ENCODE measurements around the gene TCF12.

Gene TCF12

GRCh38 chr15:57302640-57303257 is 384.3 kb downstream of the TCF12 start:
- Histone ChIP-seq H3K4me3 (ENCODE audit: low read depth, low read length) (no peak overlapping the region), H3K36me3 (no peaks in the 10 kb centered on the region), H3K4me1 (no peaks in the 10 kb centered on the region), H3K9me3 (no peaks in the 10 kb centered on the region), H3K27me3 (no peaks in the 10 kb centered on the region)
- no peak for DNase-seq
- TF ChIP-seq, protein P1, sequence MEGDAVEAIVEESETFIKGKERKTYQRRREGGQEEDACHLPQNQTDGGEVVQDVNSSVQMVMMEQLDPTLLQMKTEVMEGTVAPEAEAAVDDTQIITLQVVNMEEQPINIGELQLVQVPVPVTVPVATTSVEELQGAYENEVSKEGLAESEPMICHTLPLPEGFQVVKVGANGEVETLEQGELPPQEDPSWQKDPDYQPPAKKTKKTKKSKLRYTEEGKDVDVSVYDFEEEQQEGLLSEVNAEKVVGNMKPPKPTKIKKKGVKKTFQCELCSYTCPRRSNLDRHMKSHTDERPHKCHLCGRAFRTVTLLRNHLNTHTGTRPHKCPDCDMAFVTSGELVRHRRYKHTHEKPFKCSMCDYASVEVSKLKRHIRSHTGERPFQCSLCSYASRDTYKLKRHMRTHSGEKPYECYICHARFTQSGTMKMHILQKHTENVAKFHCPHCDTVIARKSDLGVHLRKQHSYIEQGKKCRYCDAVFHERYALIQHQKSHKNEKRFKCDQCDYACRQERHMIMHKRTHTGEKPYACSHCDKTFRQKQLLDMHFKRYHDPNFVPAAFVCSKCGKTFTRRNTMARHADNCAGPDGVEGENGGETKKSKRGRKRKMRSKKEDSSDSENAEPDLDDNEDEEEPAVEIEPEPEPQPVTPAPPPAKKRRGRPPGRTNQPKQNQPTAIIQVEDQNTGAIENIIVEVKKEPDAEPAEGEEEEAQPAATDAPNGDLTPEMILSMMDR (IDR thresholded peaks at IDR 0.05; ENCODE audit: low read depth, low read length): no peak

- Histone ChIP-seq H3K27me3 (no peaks in the 10 kb centered on the region), H3K4me1 (no peaks in the 10 kb centered on the region), H3K9me3 (no peaks in the 10 kb centered on the region), H3K4me3 (ENCODE audit: low read depth, low read length) (no peak overlapping the region), H3K36me3 (no peaks in the 10 kb centered on the region)
- DNase-seq: no peak
- TF ChIP-seq, protein P1 (IDR thresholded peaks at IDR 0.05; ENCODE audit: low read depth, low read length): no peak
Observed at GRCh38 chr15:57305009-57305408, 386.6 kb downstream of the TCF12 start.

GRCh38 chr15:57306161-57306943 is 387.9 kb downstream of the TCF12 start:
- H3K27me3 ChIP-seq: no peaks in the 10 kb centered on the region
- H3K9me3 ChIP-seq: no peaks in the 10 kb centered on the region
- no peaks in the 10 kb centered on the region for H3K36me3 ChIP-seq
- peak; percentile 94 for DNase-seq
- no peaks in the 10 kb centered on the region for H3K4me1 ChIP-seq
- H3K4me3 ChIP-seq (ENCODE audit: low read depth, low read length): peak overlapping the region; percentile 72
- TF ChIP-seq, protein P1 (IDR thresholded peaks at IDR 0.05; ENCODE audit: low read depth, low read length): peak; percentile 87

- Histone ChIP-seq H3K27me3 (no peaks in the 10 kb centered on the region), H3K4me1 (peaks cover 3% of the 10 kb centered on the region; the same call in 1 of the 2 replicates), H3K36me3 (no peaks in the 10 kb centered on the region), H3K9me3 (no peaks in the 10 kb centered on the region), H3K4me3 (ENCODE audit: low read depth, low read length) (peak overlapping the region; percentile 72)
- TF ChIP-seq, protein P1 (IDR thresholded peaks at IDR 0.05; ENCODE audit: low read depth, low read length): no peak
- DNase-seq: no peak
Observed at GRCh38 chr15:57306944-57307411, 388.5 kb downstream of the TCF12 start.

- no peak for DNase-seq
- Histone ChIP-seq H3K9me3 (no peaks in the 10 kb centered on the region), H3K4me1 (peaks cover 9% of the 10 kb centered on the region; the same call in 1 of the 2 replicates), H3K36me3 (no peaks in the 10 kb centered on the region), H3K27me3 (no peaks in the 10 kb centered on the region), H3K4me3 (ENCODE audit: low read depth, low read length) (no peak overlapping the region)
- TF ChIP-seq, protein P1 (IDR thresholded peaks at IDR 0.05; ENCODE audit: low read depth, low read length): no peak
Observed at GRCh38 chr15:57307527-57308169, 389.2 kb downstream of the TCF12 start.
